Ovary (tissue), 3 donors: ENCODE data around the gene NKX2-3.

ENCODE experiments used
- CTCF ChIP-seq, 3 donors: fragments of 450-650 bp in 2 of 3; fragments of 200-600 bp in 1 of 3; IDR thresholded peaks; one replicate each; pipeline versions ENCODE4 v1.5.1 to v1.8.0; 2016 to 2022; ENCODE audit warnings: antibody characterized with exemption in 3 of 3, mild to moderate bottlenecking in 1 of 3
- EP300 ChIP-seq: sonication (generic); formaldehyde crosslinking; IDR thresholded peaks from one replicate; pipeline ENCODE4 v1.6.1; 2017; ENCODE audit warnings: antibody characterized with exemption
- POLR2A ChIP-seq: fragments of 450-650 bp; IDR thresholded peaks from one replicate; pipeline ENCODE4 v1.6.1; 2017; ENCODE audit warnings: antibody characterized with exemption, mild to moderate bottlenecking, moderate library complexity
- donor health status: DM: no; HTN: no; CAD: no.

- TF ChIP-seq EP300: no peak
- no peak for TF ChIP-seq CTCF (IDR thresholded peaks at IDR 0.05)
- TF ChIP-seq POLR2A: no peak
Observed at GRCh38 chr10:99539120-99539519, 6.4 kb downstream of the NKX2-3 start.
